SK-N-SH (cell line): ENCODE results near the gene PTN. TPM values are rescaled to one million over a fixed set of nuclear protein-coding genes. Genes with fewer than 3 reads are reported as not detected.

Experiments used
- CTCF ChIA-PET: fragments of 300-600, 350-600 bp; formaldehyde crosslinking; extraction: SDS; loops from one replicate; lab custom pipeline; 2021; lab: Yijun Ruan, JAX
- POLR2A ChIA-PET: fragments of 350-600 bp; sonication (Branson Sonifier 250); formaldehyde crosslinking; extraction: SDS; loops from one replicate; lab custom pipeline; 2020; ENCODE audit warnings: antibody characterized with exemption, inconsistent platforms; lab: Yijun Ruan, JAX
- DNase-seq: peaks from one replicate; pipeline ENCODE4 v3.0.0; 2012
- H2AFZ ChIP-seq: fragments of 200-600 bp; sonication (generic); 2 replicates; pipeline ENCODE4 v1.8.1; 2016; ENCODE audit warnings: antibody characterized with exemption, mild to moderate bottlenecking, low read depth
- H3F3A ChIP-seq: fragments of 200-600 bp; sonication (generic); replicated peaks from 2 replicates; pipeline ENCODE3; 2016; ENCODE audit warnings: antibody characterized with exemption, mild to moderate bottlenecking; ENCODE audit not compliant: insufficient read depth
- H3K27ac ChIP-seq, 2 experiments: fragments of 200-500 bp in 1 of 2; fragments of 200-600 bp in 1 of 2; sonication (Bioruptor generic) in 1 of 2; sonication (generic), shearing (Covaris generic) in 1 of 2; 2 replicates each; pipeline versions ENCODE4 v1.5.1 to v1.6.1; 2014 to 2016; ENCODE audit warnings: low read depth in 2 of 2, inconsistent platforms in 1 of 2, low read length in 1 of 2, mild to moderate bottlenecking in 1 of 2, mixed read lengths in 1 of 2
- H3K27me3 ChIP-seq: fragments of 200-600 bp; sonication (generic), shearing (Covaris generic); 2 replicates; pipeline ENCODE4 v1.6.1; 2016; ENCODE audit warnings: mixed run types; ENCODE audit not compliant: insufficient read depth
- H3K36me3 ChIP-seq, 2 experiments: fragments of 200-500 bp in 1 of 2; fragments of 200-600 bp in 1 of 2; sonication (Bioruptor generic) in 1 of 2; sonication (generic) in 1 of 2; replicated peaks in 1 of 2; 2 replicates each; pipeline versions ENCODE3 to v1.5.1; 2014 to 2016; ENCODE audit warnings: low read length in 1 of 2, mild to moderate bottlenecking in 1 of 2; ENCODE audit not compliant: insufficient read depth in 2 of 2, control insufficient read depth in 1 of 2
- H3K4me1 ChIP-seq, 2 experiments: fragments of 200-500 bp in 1 of 2; fragments of 200-600 bp in 1 of 2; sonication (Bioruptor generic) in 1 of 2; sonication (generic), shearing (Covaris generic) in 1 of 2; 2 replicates each; pipeline versions ENCODE4 v1.5.1 to v1.6.1; 2014 to 2016; ENCODE audit warnings: low read depth in 1 of 2, low read length in 1 of 2, mixed run types in 1 of 2; ENCODE audit not compliant: insufficient read depth in 2 of 2, control insufficient read depth in 1 of 2
- H3K4me2 ChIP-seq: fragments of 200-600 bp; sonication (generic), shearing (Covaris generic); 2 replicates; pipeline ENCODE4 v1.6.1; 2017; ENCODE audit warnings: mixed run types
- H3K4me3 ChIP-seq, 2 experiments: fragments of 200-500 bp in 1 of 2; fragments of 200-600 bp in 1 of 2; sonication (Bioruptor generic) in 1 of 2; sonication (generic), shearing (Covaris generic) in 1 of 2; 2 replicates each; pipeline versions ENCODE4 v1.5.1 to v1.8.1; 2014 to 2016; ENCODE audit warnings: low read depth in 2 of 2, inconsistent platforms in 1 of 2, low read length in 1 of 2, mild to moderate bottlenecking in 1 of 2, mixed read lengths in 1 of 2, moderate library complexity in 1 of 2
- H3K79me2 ChIP-seq: fragments of 200-600 bp; sonication (generic); 2 replicates; pipeline ENCODE4 v1.8.1; 2017; ENCODE audit warnings: mild to moderate bottlenecking; ENCODE audit not compliant: insufficient read depth
- H3K9ac ChIP-seq: fragments of 200-600 bp; sonication (generic); 2 replicates; pipeline ENCODE4 v1.6.1; 2017; ENCODE audit warnings: mixed run types
- H3K9me2 ChIP-seq: fragments of 200-600 bp; sonication (generic); 2 replicates; pipeline ENCODE4 v1.6.1; 2017; ENCODE audit warnings: mixed run types
- H3K9me3 ChIP-seq: fragments of 200-600 bp; sonication (generic); 2 replicates; pipeline ENCODE4 v1.6.1; 2017; ENCODE audit warnings: mixed run types, mild to moderate bottlenecking, moderate library complexity
- H4K20me1 ChIP-seq: fragments of 200-600 bp; sonication (generic); 2 replicates; pipeline ENCODE4 v1.6.1; 2017; ENCODE audit warnings: mild to moderate bottlenecking, mixed run types; ENCODE audit not compliant: insufficient read depth
- CHD2 ChIP-seq: fragments of 150-350 bp; IDR thresholded peaks from 2 replicates; pipeline ENCODE4 v1.6.1; 2018; ENCODE audit warnings: low read length; ENCODE audit not compliant: partially characterized antibody
- EZH2phosphoT487 ChIP-seq: fragments of 200-600 bp; sonication (generic); IDR thresholded peaks from 2 replicates; pipeline ENCODE4 v1.6.1; 2017; ENCODE audit warnings: low read depth, mixed run types, mild to moderate bottlenecking, antibody characterized with exemption, moderate library complexity, borderline replicate concordance
- GABPA ChIP-seq: IDR thresholded peaks from 2 replicates; pipeline ENCODE4 v1.4.0; 2012; ENCODE audit warnings: low read depth, mild to moderate bottlenecking
- GATA2 ChIP-seq: sonication (generic); formaldehyde crosslinking; IDR thresholded peaks from 2 replicates; pipeline ENCODE4 v1.5.0; 2020; ENCODE audit warnings: mild to moderate bottlenecking, missing genetic modification reagents
- JUND ChIP-seq: IDR thresholded peaks from 2 replicates; pipeline ENCODE4 v1.4.0; 2012
- MEF2A ChIP-seq: IDR thresholded peaks from 2 replicates; pipeline ENCODE4 v1.4.0; 2012; ENCODE audit warnings: low read depth, borderline replicate concordance
- MXI1 ChIP-seq: IDR thresholded peaks from 2 replicates; pipeline ENCODE4 v1.6.1; 2012; ENCODE audit warnings: mild to moderate bottlenecking, low read depth, low read length, improper control_type of control experiment
- NRF1 ChIP-seq: IDR thresholded peaks from 2 replicates; pipeline ENCODE4 v1.6.1; 2012; ENCODE audit warnings: low read depth, mild to moderate bottlenecking, low read length
- RAD21 ChIP-seq: IDR thresholded peaks from 2 replicates; pipeline ENCODE4 v1.6.1; 2012; ENCODE audit warnings: mild to moderate bottlenecking, low read length
- RFX5 ChIP-seq: IDR thresholded peaks from 2 replicates; pipeline ENCODE4 v1.6.1; 2012; ENCODE audit warnings: mild to moderate bottlenecking, improper control_type of control experiment, low read length
- RXRA ChIP-seq: IDR thresholded peaks from 2 replicates; pipeline ENCODE4 v1.4.0; 2012; ENCODE audit warnings: low read depth, mild to moderate bottlenecking, borderline replicate concordance
- TAF1 ChIP-seq: IDR thresholded peaks from 2 replicates; pipeline ENCODE4 v1.6.1; 2012; ENCODE audit warnings: low read depth, mild to moderate bottlenecking, low read length, moderate library complexity, borderline replicate concordance
- TEAD4 ChIP-seq: IDR thresholded peaks from 2 replicates; pipeline ENCODE4 v1.4.0; 2012; ENCODE audit warnings: mild to moderate bottlenecking, borderline replicate concordance; ENCODE audit not compliant: insufficient read depth
- USF2 ChIP-seq: fragments of 150-350 bp; IDR thresholded peaks from 2 replicates; pipeline ENCODE4 v1.6.1; 2017; ENCODE audit warnings: antibody characterized with exemption, low read length, low read depth, borderline replicate concordance
- YY1 ChIP-seq: IDR thresholded peaks from 2 replicates; pipeline ENCODE4 v1.4.0; 2012; ENCODE audit warnings: low read depth, mild to moderate bottlenecking
- WGBS: methylation state at CpG from one replicate; pipeline ENCODE4 v1.1.6; 2017; ENCODE audit warnings: low lambda C conversion rate; 5-methylcytosine and 5-hydroxymethylcytosine counted together
- polyA plus RNA-seq, 3 experiments: library from polyadenylated mRNA; depleted of rRNA; stranded (reverse); fragments of >200 nt; gene quantifications; 2 replicates each; pipeline ENCODE4 v1.2.3, GENCODE V29; 2012
- TF ChIP-seq, protein P1 (sequence below): IDR thresholded peaks from 2 replicates; pipeline ENCODE4 v1.4.0; 2012; ENCODE audit warnings: low read depth, borderline replicate concordance
- TF ChIP-seq, protein P2 (sequence below): fragments of 200-600 bp; sonication (generic); IDR thresholded peaks from 2 replicates; pipeline ENCODE4 v1.6.1; 2017; ENCODE audit warnings: antibody characterized with exemption, mild to moderate bottlenecking, moderate library complexity
- TF ChIP-seq, protein P3 (sequence below): fragments of 150-350 bp; IDR thresholded peaks from 2 replicates; pipeline ENCODE4 v1.6.1; 2016; ENCODE audit warnings: mild to moderate bottlenecking, low read depth, low read length

The PTN gene
- polyA plus RNA-seq, 1 of the 3 experiments (the other 2 are of a cell fraction) = 23.7 TPM

- TF ChIP-seq, protein P1, sequence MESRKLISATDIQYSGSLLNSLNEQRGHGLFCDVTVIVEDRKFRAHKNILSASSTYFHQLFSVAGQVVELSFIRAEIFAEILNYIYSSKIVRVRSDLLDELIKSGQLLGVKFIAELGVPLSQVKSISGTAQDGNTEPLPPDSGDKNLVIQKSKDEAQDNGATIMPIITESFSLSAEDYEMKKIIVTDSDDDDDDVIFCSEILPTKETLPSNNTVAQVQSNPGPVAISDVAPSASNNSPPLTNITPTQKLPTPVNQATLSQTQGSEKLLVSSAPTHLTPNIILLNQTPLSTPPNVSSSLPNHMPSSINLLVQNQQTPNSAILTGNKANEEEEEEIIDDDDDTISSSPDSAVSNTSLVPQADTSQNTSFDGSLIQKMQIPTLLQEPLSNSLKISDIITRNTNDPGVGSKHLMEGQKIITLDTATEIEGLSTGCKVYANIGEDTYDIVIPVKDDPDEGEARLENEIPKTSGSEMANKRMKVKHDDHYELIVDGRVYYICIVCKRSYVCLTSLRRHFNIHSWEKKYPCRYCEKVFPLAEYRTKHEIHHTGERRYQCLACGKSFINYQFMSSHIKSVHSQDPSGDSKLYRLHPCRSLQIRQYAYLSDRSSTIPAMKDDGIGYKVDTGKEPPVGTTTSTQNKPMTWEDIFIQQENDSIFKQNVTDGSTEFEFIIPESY = no peak
- TF ChIP-seq YY1 = no peak
- TF ChIP-seq MXI1 = no peak
- no peak for TF ChIP-seq USF2
- no peak for TF ChIP-seq GATA2 (CRISPR knock-in tag)
- TF ChIP-seq TAF1 = no peak
- no peak for TF ChIP-seq GABPA
- TF ChIP-seq RFX5 = no peak
- TF ChIP-seq JUND = no peak
- TF ChIP-seq MEF2A = no peak
- Histone ChIP-seq H3K27ac (no peak overlapping the region), H3F3A (no peaks in the 10 kb centered on the region), H3K9me2 (no peaks in the 10 kb centered on the region), H4K20me1 (no peaks in the 10 kb centered on the region), H3K79me2 (no peaks in the 10 kb centered on the region), H3K9me3 (no peaks in the 10 kb centered on the region), H3K9ac (no peak overlapping the region), H3K4me1 (no peaks in the 10 kb centered on the region), H3K4me3 (no peak overlapping the region), H2AFZ (no peak overlapping the region), H3K27me3 (no peaks in the 10 kb centered on the region), H3K4me2 (no peak overlapping the region), H3K36me3 (no peaks in the 10 kb centered on the region)
- ChIA-PET POLR2A (no interaction called here), CTCF (interaction anchor here (0.7 to 1.3 kb wide), 2 partner anchors 16 to 30 kb away, joined by 3 to 4 read pairs; no protein-coding TSS in a partner anchor)
- 65% methylated on average over 5 of the region's 5 CpGs for WGBS
- no peak for DNase-seq
Observed at GRCh38 chr7:137272249-137272648, 71.3 kb downstream of the PTN start.

DNA sequence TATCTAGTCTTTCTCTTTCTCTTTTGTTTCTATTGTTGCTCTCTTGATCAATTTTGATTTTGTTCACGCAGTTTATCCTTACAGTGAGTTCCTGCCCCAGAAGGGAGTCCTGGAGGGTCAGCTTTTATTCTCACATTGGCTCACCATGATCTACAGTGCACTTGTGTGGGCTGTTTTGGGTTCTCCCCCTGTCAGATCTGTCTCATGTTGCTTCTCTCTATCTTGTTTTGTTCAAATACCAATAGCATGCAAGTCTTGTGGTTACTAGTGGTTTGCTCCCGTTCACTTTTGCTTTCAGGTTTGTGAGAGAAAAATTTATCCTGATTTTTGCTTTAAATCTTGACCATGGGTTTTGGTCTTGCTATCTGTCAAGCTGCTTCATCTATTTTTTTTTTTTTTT is 74.3 kb downstream of the PTN start:
- no peak overlapping the region for H3K9ac ChIP-seq
- H4K20me1 ChIP-seq = no peaks in the 10 kb centered on the region
- no peak for DNase-seq
- TF ChIP-seq, protein P2, sequence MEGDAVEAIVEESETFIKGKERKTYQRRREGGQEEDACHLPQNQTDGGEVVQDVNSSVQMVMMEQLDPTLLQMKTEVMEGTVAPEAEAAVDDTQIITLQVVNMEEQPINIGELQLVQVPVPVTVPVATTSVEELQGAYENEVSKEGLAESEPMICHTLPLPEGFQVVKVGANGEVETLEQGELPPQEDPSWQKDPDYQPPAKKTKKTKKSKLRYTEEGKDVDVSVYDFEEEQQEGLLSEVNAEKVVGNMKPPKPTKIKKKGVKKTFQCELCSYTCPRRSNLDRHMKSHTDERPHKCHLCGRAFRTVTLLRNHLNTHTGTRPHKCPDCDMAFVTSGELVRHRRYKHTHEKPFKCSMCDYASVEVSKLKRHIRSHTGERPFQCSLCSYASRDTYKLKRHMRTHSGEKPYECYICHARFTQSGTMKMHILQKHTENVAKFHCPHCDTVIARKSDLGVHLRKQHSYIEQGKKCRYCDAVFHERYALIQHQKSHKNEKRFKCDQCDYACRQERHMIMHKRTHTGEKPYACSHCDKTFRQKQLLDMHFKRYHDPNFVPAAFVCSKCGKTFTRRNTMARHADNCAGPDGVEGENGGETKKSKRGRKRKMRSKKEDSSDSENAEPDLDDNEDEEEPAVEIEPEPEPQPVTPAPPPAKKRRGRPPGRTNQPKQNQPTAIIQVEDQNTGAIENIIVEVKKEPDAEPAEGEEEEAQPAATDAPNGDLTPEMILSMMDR = no peak
- TF ChIP-seq EZH2phosphoT487 = no peak
- no peak for TF ChIP-seq NRF1
- no peak for TF ChIP-seq TEAD4
- TF ChIP-seq RAD21 = no peak
- TF ChIP-seq RXRA = no peak
- TF ChIP-seq, protein P3, sequence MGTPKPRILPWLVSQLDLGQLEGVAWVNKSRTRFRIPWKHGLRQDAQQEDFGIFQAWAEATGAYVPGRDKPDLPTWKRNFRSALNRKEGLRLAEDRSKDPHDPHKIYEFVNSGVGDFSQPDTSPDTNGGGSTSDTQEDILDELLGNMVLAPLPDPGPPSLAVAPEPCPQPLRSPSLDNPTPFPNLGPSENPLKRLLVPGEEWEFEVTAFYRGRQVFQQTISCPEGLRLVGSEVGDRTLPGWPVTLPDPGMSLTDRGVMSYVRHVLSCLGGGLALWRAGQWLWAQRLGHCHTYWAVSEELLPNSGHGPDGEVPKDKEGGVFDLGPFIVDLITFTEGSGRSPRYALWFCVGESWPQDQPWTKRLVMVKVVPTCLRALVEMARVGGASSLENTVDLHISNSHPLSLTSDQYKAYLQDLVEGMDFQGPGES = no peak
- TF ChIP-seq CHD2 = no peak
- H3K4me1 ChIP-seq = no peaks in the 10 kb centered on the region
- no peaks in the 10 kb centered on the region for H3K9me3 ChIP-seq
- ChIA-PET POLR2A (no interaction called here), CTCF (interaction anchor here (1.5 kb wide), 1 partner anchor 100 kb away, joined by 3 read pairs; no protein-coding TSS in a partner anchor)
- no peak overlapping the region for H3K4me3 ChIP-seq
- H3K79me2 ChIP-seq = no peaks in the 10 kb centered on the region
- no peak overlapping the region for H2AFZ ChIP-seq
- H3K9me2 ChIP-seq = no peaks in the 10 kb centered on the region
- no peak overlapping the region for H3K27ac ChIP-seq
- H3K36me3 ChIP-seq = no peaks in the 10 kb centered on the region
- H3F3A ChIP-seq = no peaks in the 10 kb centered on the region
- WGBS = 66% methylated on average over 2 of the region's 2 CpGs
- no peak overlapping the region for H3K4me2 ChIP-seq
- H3K27me3 ChIP-seq = no peaks in the 10 kb centered on the region
